Measurements from ENCODE around the gene DLK1. TPM values are rescaled to one million over a fixed set of nuclear protein-coding genes. Genes with fewer than 3 reads are reported as not detected.

Gene DLK1
- total and polyA plus RNA-seq, 2 of the 13 experiments (the other 11 are each of a cell fraction or from before 2014, with no cell fraction given), result 95.5 to 312 TPM

- TF ChIP-seq ZNF280D (CRISPR knock-in tag; IDR thresholded peaks at IDR 0.05), result peak; percentile 96; the same call in 1 of the 2 replicates
- peak; percentile 91; the same call in 1 of the 2 replicates for TF ChIP-seq ZKSCAN8 (CRISPR knock-in tag; IDR thresholded peaks at IDR 0.05; ENCODE audit: borderline replicate concordance)
- no peak for TF ChIP-seq ZNF468 (CRISPR knock-in tag; IDR thresholded peaks at IDR 0.05)
- TF ChIP-seq NFKB2 (CRISPR knock-in tag; IDR thresholded peaks at IDR 0.05; ENCODE audit: borderline replicate concordance), result peak; percentile 95; the same call in 1 of the 2 replicates
- no peak for TF ChIP-seq RFXAP (CRISPR knock-in tag; IDR thresholded peaks at IDR 0.05; ENCODE audit: borderline replicate concordance)
- TF ChIP-seq ZBTB7B (CRISPR knock-in tag; IDR thresholded peaks at IDR 0.05), result peak; percentile 92
- TF ChIP-seq KLF6 (CRISPR knock-in tag; IDR thresholded peaks at IDR 0.05), result no peak
- no peak for TF ChIP-seq ZNF713 (CRISPR knock-in tag; IDR thresholded peaks at IDR 0.05)
- peak; percentile 77; the same call in 1 of the 2 replicates for TF ChIP-seq AHDC1 (CRISPR knock-in tag; IDR thresholded peaks at IDR 0.05; ENCODE audit: borderline replicate concordance)
- TF ChIP-seq RBM22 (optimal IDR thresholded peaks at IDR 0.05; ENCODE audit: low read length), result no peak
- no peak for TF ChIP-seq TCF7 (IDR thresholded peaks at IDR 0.05; ENCODE audit: low read depth)
- TF ChIP-seq DNMT1 (CRISPR knock-in tag; IDR thresholded peaks at IDR 0.05), result no peak
- peak; percentile 64; the same call in 1 of the 2 replicates for TF ChIP-seq THRA (CRISPR knock-in tag; IDR thresholded peaks at IDR 0.05; ENCODE audit: borderline replicate concordance)
- peak in 1 of 2 experiments; percentile 31; a peak in 1 of 4 replicates for TF ChIP-seq REST (IDR thresholded peaks at IDR 0.05; ENCODE audit: borderline replicate concordance in 1 of 2, low read depth in 1 of 2, low read length in 2 of 2)
Measured at GRCh38 chr14:100679707-100680438, 46.8 kb upstream of the DLK1 start (continued).
